MCF 10A (cell line): ENCODE data around the gene LYAR. TPM values are rescaled to one million over a fixed set of nuclear protein-coding genes. Genes with fewer than 3 reads are reported as not detected.
A peak's percentile ranks its signal among the peaks of the same experiment; 100 is the strongest.

Source experiments
- BruUV-seq: library from RNA; stranded (reverse); fragments of 400-500 nt; replicated peaks from 2 replicates; lab custom pipeline; 2021; lab: Mats Ljungman, UMichigan
- CTCF ChIA-PET: fragments of 300-600 bp; sonication (Branson Sonifier 250); formaldehyde crosslinking; extraction: SDS; loops from one replicate; lab custom pipeline; 2021; ENCODE audit warnings: antibody characterized with exemption, inconsistent platforms; lab: Yijun Ruan, JAX
- POLR2A ChIA-PET: fragments of 300-600, 350-650 bp; sonication (Branson Sonifier 250); formaldehyde crosslinking; extraction: SDS; loops from one replicate; lab custom pipeline; 2020; ENCODE audit warnings: antibody characterized with exemption, inconsistent platforms; lab: Yijun Ruan, JAX
- DNase-seq: peaks from one replicate; pipeline ENCODE4 v3.0.0-alpha.2; 2018; ENCODE audit not compliant: unreplicated experiment
- H3K27ac Mint-ChIP-seq: one replicate; pipeline ENCODE4 v1.8.0; 2022; ENCODE audit warnings: mild to moderate bottlenecking, low read depth, mixed read lengths; ENCODE audit not compliant: unreplicated experiment
- H3K27me3 Mint-ChIP-seq: one replicate; pipeline ENCODE4 v1.8.0; 2022; ENCODE audit warnings: mixed read lengths; ENCODE audit not compliant: insufficient read depth, unreplicated experiment
- H3K36me3 Mint-ChIP-seq: one replicate; pipeline ENCODE4 v1.8.0; 2022; ENCODE audit warnings: mild to moderate bottlenecking, moderate library complexity, mixed read lengths; ENCODE audit not compliant: insufficient read depth, unreplicated experiment
- H3K4me1 Mint-ChIP-seq: one replicate; pipeline ENCODE4 v1.8.0; 2022; ENCODE audit warnings: mixed read lengths; ENCODE audit not compliant: insufficient read depth, unreplicated experiment
- H3K4me3 Mint-ChIP-seq: one replicate; pipeline ENCODE4 v1.8.0; 2022; ENCODE audit warnings: mild to moderate bottlenecking, moderate library complexity, mixed read lengths; ENCODE audit not compliant: unreplicated experiment
- H3K9me3 Mint-ChIP-seq: one replicate; pipeline ENCODE4 v1.8.0; 2022; ENCODE audit warnings: mixed read lengths; ENCODE audit not compliant: unreplicated experiment
- CTCF ChIP-seq: fragments of 200-600 bp; IDR thresholded peaks from one replicate; pipeline ENCODE4 v1.8.0; 2022; ENCODE audit warnings: antibody characterized with exemption, mild to moderate bottlenecking; ENCODE audit not compliant: unreplicated experiment
- intact Hi-C: fragments of 100-400 bp; cut with micrococcal nuclease; formaldehyde crosslinking; loops from 2 replicates; pipeline ENCODE4 v1.14.1; 2022
- total RNA-seq: library from RNA; stranded (reverse); gene quantifications from 2 replicates; pipeline ENCODE4 v1.2.3, GENCODE V29; 2022

The LYAR gene
- total RNA-seq, 1 experiment from 2014 or later: 79.6 TPM

- peak; percentile 75 for DNase-seq
- Mint-ChIP-seq H3K9me3 (no peaks in the 10 kb centered on the region), H3K27me3 (no peaks in the 10 kb centered on the region), H3K27ac (no peak overlapping the region), H3K4me3 (no peak overlapping the region), H3K4me1 (peaks cover 23% of the 10 kb centered on the region), H3K36me3 (peaks cover 58% of the 10 kb centered on the region)
- ChIA-PET CTCF (interaction anchor here (0.8 to 1.9 kb wide), 4 partner anchors 12 to 146 kb away, joined by 4 to 9 read pairs (median 5); no protein-coding TSS in a partner anchor), POLR2A (interaction anchor here (1.2 to 2.0 kb wide), 2 partner anchors 15 to 37 kb away, joined by 3 to 7 read pairs; partner anchors contain the start of gene TMEM128)
- no peak for TF ChIP-seq CTCF
- no TSS peak for BruUV-seq
- intact Hi-C loops: no loop called here
These were observed 4.9 kb downstream of the LYAR start for GRCh38 chr4:4284827-4285618.

GRCh38 chr4:4281787-4282186 lies 8.2 kb downstream of the LYAR start:
- DNase-seq: no peak
- no TSS peak for BruUV-seq
- Mint-ChIP-seq H3K9me3 (no peaks in the 10 kb centered on the region), H3K4me1 (peaks cover 17% of the 10 kb centered on the region), H3K27ac (no peak overlapping the region), H3K4me3 (no peak overlapping the region), H3K36me3 (peaks cover 90% of the 10 kb centered on the region), H3K27me3 (no peaks in the 10 kb centered on the region)
- POLR2A ChIA-PET: no interaction called here
- CTCF ChIA-PET: interaction anchor here (1.2 kb wide), 1 partner anchor 28 kb away, joined by 6 read pairs; no protein-coding TSS in a partner anchor
- no peak for TF ChIP-seq CTCF
- intact Hi-C loops: no loop called here

GRCh38 chr4:4277531-4277930 lies 12.4 kb downstream of the LYAR start:
- ChIA-PET CTCF (interaction anchor here (0.7 kb wide), 1 partner anchor 151 kb away, joined by 4 read pairs; no protein-coding TSS in a partner anchor), POLR2A (interaction anchor here (1.0 kb wide), 1 partner anchor 12 kb away, joined by 3 read pairs; the partner anchor contains the start of genes LYAR and ZBTB49)
- Mint-ChIP-seq H3K4me1 (peaks cover 14% of the 10 kb centered on the region), H3K4me3 (no peak overlapping the region), H3K27ac (peak overlapping the region; percentile 61), H3K27me3 (no peaks in the 10 kb centered on the region), H3K9me3 (no peaks in the 10 kb centered on the region), H3K36me3 (peaks cover 83% of the 10 kb centered on the region)
- no TSS peak for BruUV-seq
- TF ChIP-seq CTCF: no peak
- intact Hi-C loops: no loop called here
- DNase-seq: no peak

- Mint-ChIP-seq H3K36me3 (peaks cover 52% of the 10 kb centered on the region), H3K4me1 (peaks cover 46% of the 10 kb centered on the region), H3K9me3 (no peaks in the 10 kb centered on the region), H3K4me3 (no peak overlapping the region), H3K27ac (no peak overlapping the region), H3K27me3 (no peaks in the 10 kb centered on the region)
- no TSS peak for BruUV-seq
- intact Hi-C loops: no loop called here
- DNase-seq: no peak
- ChIA-PET CTCF (interaction anchor here (1.0 kb wide), 2 partner anchors 14 to 61 kb away, joined by 3 to 4 read pairs; no protein-coding TSS in a partner anchor), POLR2A (interaction anchor here (0.7 to 0.8 kb wide), 2 partner anchors 14 to 1103 kb away, joined by 3 read pairs; no protein-coding TSS in a partner anchor)
- TF ChIP-seq CTCF: no peak
These were observed 15.7 kb downstream of the LYAR start for GRCh38 chr4:4274226-4274625.
